ENCODE results near the gene AP1G2. TPM values are rescaled to one million over a fixed set of nuclear protein-coding genes. Genes with fewer than 3 reads are reported as not detected.
"Not testable (repeated sequence)": the region's sequence is repeated elsewhere in the genome, so short reads cannot be mapped to it uniquely, and the experiment has no call there.

Gene AP1G2
- total RNA-seq, 4 donors from 2014 or later, result 15.9 to 30.2 (median 20.0) TPM

- DNase-seq (ENCODE audit: extremely low spot score), result no peak
- TF ChIP-seq CTCF (IDR thresholded peaks at IDR 0.05) (no peak), POLR2A (IDR thresholded peaks at IDR 0.05; ENCODE audit: low read depth) (no peak), POLR2AphosphoS5 (IDR thresholded peaks at IDR 0.05) (no peak), EP300 (IDR thresholded peaks at IDR 0.05) (no peak)
- Histone ChIP-seq H3K4me3 (no peak overlapping the region), H3K4me1 (no peaks in the 10 kb centered on the region), H3K27me3 (no peaks in the 10 kb centered on the region), H3K9me3 (no peaks in the 10 kb centered on the region), H3K27ac (replicated peaks in 1 of 4) (no peak overlapping the region), H3K36me3 (no peaks in the 10 kb centered on the region)
- WGBS, result 100% methylated on average over 1 of the region's 1 CpG
- intact Hi-C loops (cut with DNase I), result no loop called here
These were observed 33.2 kb upstream of the AP1G2 start for GRCh38 chr14:23600806-23601205.

- H3K27me3 ChIP-seq, result peaks cover 0 to 3% (median 0%) of the 10 kb centered on the region in 4 donors
- WGBS, result 89% methylated on average over 2 of the region's 2 CpGs
- DNase-seq (ENCODE audit: extremely low spot score), result no peak
- H3K9me3 ChIP-seq, result no peaks in the 10 kb centered on the region
- intact Hi-C loops (cut with DNase I), result no loop called here
- H3K4me3 ChIP-seq, result no peak overlapping the region
- no peaks in the 10 kb centered on the region for H3K4me1 ChIP-seq
- H3K27ac ChIP-seq (replicated peaks in 1 of 4), result no peak overlapping the region
- H3K36me3 ChIP-seq, result no peaks in the 10 kb centered on the region
- TF ChIP-seq POLR2A (IDR thresholded peaks at IDR 0.05; ENCODE audit: low read depth) (no peak), CTCF (IDR thresholded peaks at IDR 0.05) (no peak), EP300 (IDR thresholded peaks at IDR 0.05) (no peak), POLR2AphosphoS5 (IDR thresholded peaks at IDR 0.05) (no peak)
These were observed 32.7 kb upstream of the AP1G2 start for GRCh38 chr14:23600322-23600707.

- intact Hi-C loops (cut with DNase I); H3K9me3 ChIP-seq; H3K4me3 ChIP-seq; DNase-seq (ENCODE audit: extremely low spot score); H3K27ac ChIP-seq (replicated peaks in 1 of 4); H3K27me3 ChIP-seq; H3K4me1 ChIP-seq; H3K36me3 ChIP-seq: not testable (repeated sequence)
- 83% methylated on average over 3 of the region's 3 CpGs for WGBS
These were observed 26.6 kb upstream of the AP1G2 start for GRCh38 chr14:23594191-23594590.

GRCh38 chr14:23590198-23590597 is 22.6 kb upstream of the AP1G2 start:
- Histone ChIP-seq H3K9me3 (no peaks in the 10 kb centered on the region), H3K4me3 (no peak overlapping the region), H3K36me3 (no peaks in the 10 kb centered on the region), H3K4me1 (peaks cover 0 to 8% (median 3%) of the 10 kb centered on the region in 4 donors), H3K27me3 (peaks cover 0 to 19% (median 0%) of the 10 kb centered on the region in 4 donors), H3K27ac (replicated peaks in 1 of 4) (no peak overlapping the region)
- TF ChIP-seq POLR2A (IDR thresholded peaks at IDR 0.05; ENCODE audit: low read depth), result no peak
- TF ChIP-seq CTCF (IDR thresholded peaks at IDR 0.05), result no peak
- no peak for TF ChIP-seq POLR2AphosphoS5 (IDR thresholded peaks at IDR 0.05)
- no peak for TF ChIP-seq EP300 (IDR thresholded peaks at IDR 0.05)
- intact Hi-C loops (cut with DNase I), result no loop called here
- WGBS, result 98% methylated on average over 4 of the region's 4 CpGs
- no peak for DNase-seq (ENCODE audit: extremely low spot score)

- intact Hi-C loops (cut with DNase I), result no loop called here
- DNase-seq (ENCODE audit: extremely low spot score), result no peak
- Histone ChIP-seq H3K36me3 (no peaks in the 10 kb centered on the region), H3K9me3 (no peaks in the 10 kb centered on the region), H3K27ac (replicated peaks in 1 of 4) (no peak overlapping the region), H3K4me1 (peaks cover 0 to 8% (median 3%) of the 10 kb centered on the region in 4 donors), H3K4me3 (no peak overlapping the region), H3K27me3 (peaks cover 0 to 24% (median 0%) of the 10 kb centered on the region in 4 donors)
- WGBS, result 94% methylated on average over 2 of the region's 2 CpGs
- TF ChIP-seq POLR2A (IDR thresholded peaks at IDR 0.05; ENCODE audit: low read depth) (no peak), CTCF (IDR thresholded peaks at IDR 0.05) (no peak), POLR2AphosphoS5 (IDR thresholded peaks at IDR 0.05) (no peak), EP300 (IDR thresholded peaks at IDR 0.05) (no peak)
These were observed 22.0 kb upstream of the AP1G2 start for GRCh38 chr14:23589606-23590005.

Data from esophagus muscularis mucosa (tissue), 4 donors.